ENCODE results near the gene RCN1.

Gene RCN1

GRCh38 chr11:32068134-32068870 lies 22.6 kb upstream of the RCN1 start:
- Histone ChIP-seq H3K4me3 (ENCODE audit: low read depth in 1 of 2, low read length in 2 of 2) (no peak overlapping the region), H3K36me3 (ENCODE audit: insufficient read depth, low read length) (no peaks in the 10 kb centered on the region), H3K27ac (ENCODE audit: low read length) (no peak overlapping the region), H3K79me2 (ENCODE audit: insufficient read depth, low read length) (no peaks in the 10 kb centered on the region), H3K9me3 (ENCODE audit: insufficient read depth, low read length, severe bottlenecking) (no peaks in the 10 kb centered on the region), H3K27me3 (ENCODE audit: insufficient read depth, low read length, poor library complexity) (peaks cover 32% of the 10 kb centered on the region), H4K20me1 (ENCODE audit: insufficient read depth, low read length) (no peaks in the 10 kb centered on the region), H3K4me1 (ENCODE audit: insufficient read depth, low read length) (no peaks in the 10 kb centered on the region), H3K4me2 (ENCODE audit: insufficient read depth, low read length) (no peak overlapping the region), H3K9ac (ENCODE audit: low read depth, low read length) (no peak overlapping the region), H2AFZ (ENCODE audit: low read depth, low read length) (no peak overlapping the region)
- DNase-seq (no peak), ATAC-seq (ENCODE audit: insufficient read depth, low read depth) (no peak)
- TF ChIP-seq EZH2 (IDR thresholded peaks at IDR 0.05; ENCODE audit: borderline replicate concordance, low read depth, low read length, severe bottlenecking) (no peak), CTCF (IDR thresholded peaks at IDR 0.05; ENCODE audit: borderline replicate concordance, extremely low read depth, low read length, poor library complexity, severe bottlenecking) (no peak)

GRCh38 chr11:32069361-32070058 lies 21.4 kb upstream of the RCN1 start:
- Histone ChIP-seq H3K9me3 (ENCODE audit: insufficient read depth, low read length, severe bottlenecking) (no peaks in the 10 kb centered on the region), H3K4me1 (ENCODE audit: insufficient read depth, low read length) (no peaks in the 10 kb centered on the region), H3K36me3 (ENCODE audit: insufficient read depth, low read length) (no peaks in the 10 kb centered on the region), H3K9ac (ENCODE audit: low read depth, low read length) (no peak overlapping the region), H3K4me3 (ENCODE audit: low read depth in 1 of 2, low read length in 2 of 2) (no peak overlapping the region), H2AFZ (ENCODE audit: low read depth, low read length) (no peak overlapping the region), H3K4me2 (ENCODE audit: insufficient read depth, low read length) (no peak overlapping the region), H3K27me3 (ENCODE audit: insufficient read depth, low read length, poor library complexity) (peaks cover 38% of the 10 kb centered on the region), H3K27ac (ENCODE audit: low read length) (no peak overlapping the region), H4K20me1 (ENCODE audit: insufficient read depth, low read length) (no peaks in the 10 kb centered on the region), H3K79me2 (ENCODE audit: insufficient read depth, low read length) (no peaks in the 10 kb centered on the region)
- ATAC-seq (ENCODE audit: insufficient read depth, low read depth) (no peak), DNase-seq (no peak)
- no peak for TF ChIP-seq CTCF (IDR thresholded peaks at IDR 0.05; ENCODE audit: borderline replicate concordance, extremely low read depth, low read length, poor library complexity, severe bottlenecking)
- TF ChIP-seq EZH2 (IDR thresholded peaks at IDR 0.05; ENCODE audit: borderline replicate concordance, low read depth, low read length, severe bottlenecking) = no peak

GRCh38 chr11:32070692-32071091 lies 20.2 kb upstream of the RCN1 start:
- no peak overlapping the region for H3K4me3 ChIP-seq (ENCODE audit: low read depth in 1 of 2, low read length in 2 of 2)
- no peak overlapping the region for H3K27ac ChIP-seq (ENCODE audit: low read length)
- H3K4me1 ChIP-seq (ENCODE audit: insufficient read depth, low read length) = no peaks in the 10 kb centered on the region
- no peaks in the 10 kb centered on the region for H4K20me1 ChIP-seq (ENCODE audit: insufficient read depth, low read length)
- ATAC-seq (ENCODE audit: insufficient read depth, low read depth) (no peak), DNase-seq (no peak)
- H3K9me3 ChIP-seq (ENCODE audit: insufficient read depth, low read length, severe bottlenecking) = no peaks in the 10 kb centered on the region
- TF ChIP-seq EZH2 (IDR thresholded peaks at IDR 0.05; ENCODE audit: borderline replicate concordance, low read depth, low read length, severe bottlenecking) = no peak
- TF ChIP-seq CTCF (IDR thresholded peaks at IDR 0.05; ENCODE audit: borderline replicate concordance, extremely low read depth, low read length, poor library complexity, severe bottlenecking) = no peak
- peaks cover 37% of the 10 kb centered on the region for H3K27me3 ChIP-seq (ENCODE audit: insufficient read depth, low read length, poor library complexity)
- no peak overlapping the region for H3K9ac ChIP-seq (ENCODE audit: low read depth, low read length)
- no peaks in the 10 kb centered on the region for H3K79me2 ChIP-seq (ENCODE audit: insufficient read depth, low read length)
- no peak overlapping the region for H2AFZ ChIP-seq (ENCODE audit: low read depth, low read length)
- no peaks in the 10 kb centered on the region for H3K36me3 ChIP-seq (ENCODE audit: insufficient read depth, low read length)
- H3K4me2 ChIP-seq (ENCODE audit: insufficient read depth, low read length) = no peak overlapping the region

All from DND-41 (cell line).